Stimulated activated CD8-positive, alpha-beta memory T cell treated with anti-CD3 and anti-CD28 coated beads, Interleukin-4, amount 100 ng/mL, for 24 hours (primary cell): Measurements from ENCODE around the gene SFMBT2.

Experiments used
- DNase-seq: peaks from one replicate; pipeline ENCODE4 v3.0.0-alpha.2; 2020; ENCODE audit warnings: low read depth

Gene SFMBT2

GRCh38 chr10:7410862-7411670 lies at the start of gene SFMBT2:
SFMBT2 (minus strand) TSS chr10:7411034; CDS start chr10:7381898, 29,136 bp downstream.
- DNase-seq: peak; percentile 48

GRCh38 chr10:7460006-7460405 lies 49.2 kb upstream of the SFMBT2 start:
- DNase-seq: no peak

- DNase-seq: no peak
These were observed 47.7 kb upstream of the SFMBT2 start for GRCh38 chr10:7458556-7458955.

- DNase-seq: no peak
These were observed 46.9 kb upstream of the SFMBT2 start for GRCh38 chr10:7457478-7458316.

- DNase-seq: no peak
These were observed 38.3 kb upstream of the SFMBT2 start for GRCh38 chr10:7449063-7449695.

GRCh38 chr10:7445474-7446185 lies 34.8 kb upstream of the SFMBT2 start:
- no peak for DNase-seq

GRCh38 chr10:7444551-7445121 lies 33.8 kb upstream of the SFMBT2 start:
- DNase-seq: no peak

GRCh38 chr10:7443036-7443435 lies 32.2 kb upstream of the SFMBT2 start:
- no peak for DNase-seq

GRCh38 chr10:7441403-7442147 lies 30.7 kb upstream of the SFMBT2 start:
- no peak for DNase-seq

GRCh38 chr10:7439696-7440095 lies 28.9 kb upstream of the SFMBT2 start:
- DNase-seq: no peak

GRCh38 chr10:7438196-7438986 lies 27.6 kb upstream of the SFMBT2 start:
- DNase-seq: no peak

GRCh38 chr10:7436490-7437100 lies 25.8 kb upstream of the SFMBT2 start:
- no peak for DNase-seq

- DNase-seq: no peak
These were observed 24.8 kb upstream of the SFMBT2 start for GRCh38 chr10:7435674-7436073.

GRCh38 chr10:7434378-7434777 lies 23.5 kb upstream of the SFMBT2 start:
- DNase-seq: no peak

GRCh38 chr10:7433861-7434260 lies 23.0 kb upstream of the SFMBT2 start:
- DNase-seq: no peak

- DNase-seq: no peak
These were observed 22.3 kb upstream of the SFMBT2 start for GRCh38 chr10:7432884-7433726.

GRCh38 chr10:7428673-7429350 lies 18.0 kb upstream of the SFMBT2 start:
- DNase-seq: no peak

- DNase-seq: no peak
These were observed 15.5 kb upstream of the SFMBT2 start for GRCh38 chr10:7426349-7426748.
